WERI-Rb-1 (cell line): ENCODE results near the gene PLEKHH1.

Experiments
- DNase-seq: peaks from one replicate; pipeline ENCODE4 v3.0.0-alpha.2; 2020
- H3K27ac ChIP-seq: fragments of 250-450 bp; sonication (Bioruptor Pico); 2 replicates; pipeline ENCODE4 v1.5.1; 2020; ENCODE audit warnings: mild to moderate bottlenecking, moderate library complexity
- H3K27me3 ChIP-seq: fragments of 250-450 bp; sonication (Bioruptor Pico); 2 replicates; pipeline ENCODE4 v1.5.1; 2021; ENCODE audit warnings: mild to moderate bottlenecking, low read depth, moderate library complexity; ENCODE audit not compliant: insufficient read depth, severe bottlenecking
- H3K36me3 ChIP-seq: fragments of 250-450 bp; sonication (Bioruptor Pico); 2 replicates; pipeline ENCODE4 v1.5.1; 2020; ENCODE audit warnings: mild to moderate bottlenecking, moderate library complexity
- H3K4me3 ChIP-seq: 2 replicates; pipeline ENCODE4 v1.5.1; 2011; ENCODE audit warnings: low read depth, mild to moderate bottlenecking, control low read depth, low read length
- H3K9me3 ChIP-seq: fragments of 250-450 bp; sonication (Bioruptor Pico); 2 replicates; pipeline ENCODE4 v1.5.1; 2021; ENCODE audit warnings: mild to moderate bottlenecking, moderate library complexity; ENCODE audit not compliant: severe bottlenecking
- CTCF ChIP-seq: IDR thresholded peaks from 2 replicates; pipeline ENCODE4 v1.5.1; 2011; ENCODE audit warnings: low read depth, mild to moderate bottlenecking, control low read depth, inconsistent platforms, low read length

Gene PLEKHH1

GRCh38 chr14:67502867-67503266 lies 30.2 kb upstream of the PLEKHH1 start:
- peak overlapping the region; percentile 31 for H3K4me3 ChIP-seq
- no peak for TF ChIP-seq CTCF
- H3K27ac ChIP-seq: peak overlapping the region; percentile 16
- H3K9me3 ChIP-seq: no peaks in the 10 kb centered on the region
- no peak for DNase-seq
- H3K27me3 ChIP-seq: no peaks in the 10 kb centered on the region
- H3K36me3 ChIP-seq: no peaks in the 10 kb centered on the region

DNA sequence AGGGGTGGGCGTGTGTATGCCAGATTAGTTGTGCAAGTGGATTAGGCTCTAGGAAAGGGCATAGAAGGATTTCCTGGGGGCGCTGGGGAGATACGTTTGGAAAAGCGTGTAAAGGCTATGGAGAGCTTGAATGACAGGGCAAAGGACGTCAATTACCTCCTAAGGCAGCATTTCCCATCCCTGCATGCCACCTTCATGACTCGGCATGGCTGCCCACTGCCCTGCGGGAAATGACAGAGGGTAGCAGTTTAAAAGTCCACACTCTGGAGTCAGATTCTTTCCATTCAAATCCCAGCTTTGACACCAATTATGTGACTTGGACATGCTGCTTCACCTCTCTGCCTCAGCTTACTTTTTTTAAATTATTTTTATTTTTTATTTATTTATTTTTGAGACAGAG lies 29.8 kb upstream of the PLEKHH1 start:
- no peak for TF ChIP-seq CTCF
- no peaks in the 10 kb centered on the region for H3K27me3 ChIP-seq
- H3K36me3 ChIP-seq: no peaks in the 10 kb centered on the region
- H3K27ac ChIP-seq: no peak overlapping the region
- peak; percentile 63 for DNase-seq
- peak overlapping the region; percentile 31 for H3K4me3 ChIP-seq
- no peaks in the 10 kb centered on the region for H3K9me3 ChIP-seq

DNA sequence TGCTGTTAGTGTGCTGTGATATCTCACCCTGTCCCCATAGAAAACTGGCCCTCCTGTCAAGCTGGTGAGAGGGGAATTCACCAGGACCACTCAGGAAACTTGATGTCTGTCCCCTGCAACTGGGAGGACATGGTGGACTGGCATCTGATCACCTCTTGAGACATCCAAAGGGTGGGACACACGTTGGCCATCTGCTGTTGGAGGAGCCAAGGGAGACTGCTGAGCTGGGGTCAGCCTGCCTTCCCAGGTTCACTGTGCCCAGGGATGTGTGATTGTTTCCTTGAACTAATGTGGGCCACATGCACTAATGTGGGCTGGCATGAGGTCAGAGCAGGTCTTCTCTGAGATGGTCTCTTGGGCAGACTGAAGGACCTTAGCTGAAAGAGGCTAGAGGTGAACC lies 27.8 kb upstream of the PLEKHH1 start:
- Histone ChIP-seq H3K27me3 (no peaks in the 10 kb centered on the region), H3K4me3 (no peak overlapping the region), H3K9me3 (no peaks in the 10 kb centered on the region), H3K27ac (no peak overlapping the region), H3K36me3 (no peaks in the 10 kb centered on the region)
- DNase-seq: no peak
- TF ChIP-seq CTCF: no peak

DNA sequence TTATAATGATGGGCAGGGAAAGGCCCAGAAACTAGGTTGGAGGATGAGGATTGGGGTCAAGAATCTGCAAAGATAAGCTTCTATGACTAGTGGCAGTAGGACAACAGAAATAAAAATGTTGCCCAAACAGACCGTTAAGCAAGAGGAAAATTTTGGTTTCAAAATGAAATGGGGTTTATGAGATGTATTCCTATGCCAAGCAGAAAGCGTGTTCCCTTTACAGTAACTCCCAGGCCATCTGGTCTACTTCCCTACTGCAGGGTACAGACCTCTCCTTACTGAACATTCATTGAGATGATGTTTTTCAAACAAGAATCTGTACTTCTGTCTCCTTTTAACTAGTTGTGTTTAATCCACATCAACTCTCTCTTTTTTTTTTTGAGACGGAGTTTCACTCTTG lies 24.1 kb upstream of the PLEKHH1 start:
- no peak overlapping the region for H3K27ac ChIP-seq
- no peaks in the 10 kb centered on the region for H3K36me3 ChIP-seq
- no peak for TF ChIP-seq CTCF
- DNase-seq: no peak
- H3K27me3 ChIP-seq: no peaks in the 10 kb centered on the region
- no peaks in the 10 kb centered on the region for H3K9me3 ChIP-seq
- H3K4me3 ChIP-seq: no peak overlapping the region

DNA sequence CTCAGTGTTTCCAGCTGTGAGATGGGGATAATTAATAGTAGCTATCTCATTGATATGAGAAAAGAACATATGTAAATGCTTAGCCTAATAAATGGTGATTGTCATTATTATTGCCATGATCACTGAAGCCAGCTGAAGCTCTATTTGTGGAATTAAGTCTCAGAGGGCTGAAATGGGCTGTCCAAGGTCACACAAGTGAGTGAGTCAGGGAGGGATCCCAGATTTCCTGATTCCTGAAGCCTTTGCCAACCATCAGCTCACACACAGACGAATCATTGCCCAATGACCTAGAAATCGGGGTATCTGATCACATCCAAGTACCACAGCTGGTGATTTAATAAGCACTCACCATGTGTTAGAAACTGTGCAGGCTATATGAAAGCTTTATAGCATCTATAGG lies 23.0 kb upstream of the PLEKHH1 start:
- Histone ChIP-seq H3K9me3 (no peaks in the 10 kb centered on the region), H3K36me3 (no peaks in the 10 kb centered on the region), H3K4me3 (no peak overlapping the region), H3K27me3 (peaks cover 5% of the 10 kb centered on the region), H3K27ac (no peak overlapping the region)
- DNase-seq: no peak
- no peak for TF ChIP-seq CTCF

- Histone ChIP-seq H3K27me3 (peaks cover 10% of the 10 kb centered on the region), H3K4me3 (no peak overlapping the region), H3K36me3 (no peaks in the 10 kb centered on the region), H3K9me3 (no peaks in the 10 kb centered on the region), H3K27ac (no peak overlapping the region)
- no peak for DNase-seq
- TF ChIP-seq CTCF: no peak
Observed at GRCh38 chr14:67510836-67511235, 22.3 kb upstream of the PLEKHH1 start.
